LNCAP (cell line): Measurements from ENCODE around the gene PTPRD.

Experiments used
- CTCF ChIP-seq: fragments of 450-650 bp; IDR thresholded peaks from 2 replicates; pipeline ENCODE4 v1.5.1; 2017; ENCODE audit warnings: mild to moderate bottlenecking

Gene PTPRD

GRCh38 chr9:10112798-10113197 is 500.0 kb downstream of the PTPRD start:
- no peak for TF ChIP-seq CTCF

GRCh38 chr9:10112070-10112469 is 500.7 kb downstream of the PTPRD start:
- no peak for TF ChIP-seq CTCF

- no peak for TF ChIP-seq CTCF
Measured at GRCh38 chr9:10108815-10109214, 504.0 kb downstream of the PTPRD start.

GRCh38 chr9:10104774-10105173 is 508.0 kb downstream of the PTPRD start:
- no peak for TF ChIP-seq CTCF

GRCh38 chr9:10095208-10095607 is 517.6 kb downstream of the PTPRD start:
- TF ChIP-seq CTCF: no peak

- TF ChIP-seq CTCF: no peak
Measured at GRCh38 chr9:10094563-10094962, 518.2 kb downstream of the PTPRD start.

- no peak for TF ChIP-seq CTCF
Measured at GRCh38 chr9:10080012-10080411, 532.8 kb downstream of the PTPRD start.

GRCh38 chr9:10079284-10079964 is 533.4 kb downstream of the PTPRD start:
- no peak for TF ChIP-seq CTCF
